K562 (cell line): ENCODE data around the gene SLC2A13. TPM values are rescaled to one million over a fixed set of nuclear protein-coding genes. Genes with fewer than 3 reads are reported as not detected.

ENCODE experiments used
- CBX1 ChIP-seq: sonication (generic); IDR thresholded peaks from 2 replicates; pipeline ENCODE4 v1.6.1; 2016; ENCODE audit warnings: antibody characterized with exemption, low read depth, mild to moderate bottlenecking
- ERF ChIP-seq: fragments of 450-650 bp; formaldehyde crosslinking; IDR thresholded peaks from 2 replicates; pipeline ENCODE4 v1.4.0; 2020; ENCODE audit warnings: mild to moderate bottlenecking, mixed read lengths
- HINFP ChIP-seq: fragments of 450-650 bp; conservative IDR thresholded peaks from 2 replicates; pipeline ENCODE4 v1.6.1; 2016; ENCODE audit warnings: missing genetic modification characterization, low read depth, mild to moderate bottlenecking, control low read depth, missing compliant biosample characterization
- REST ChIP-seq, 2 experiments: fragments of 450-650 bp; formaldehyde crosslinking in 1 of 2; IDR thresholded peaks; 2 replicates each; pipeline versions ENCODE4 v1.4.0 to v1.6.1; 2014 to 2020; ENCODE audit warnings: mild to moderate bottlenecking in 2 of 2, borderline replicate concordance in 1 of 2, low read depth in 1 of 2
- SLC30A9 ChIP-seq: fragments of 250-450 bp; sonication (Bioruptor Pico); IDR thresholded peaks from 2 replicates; pipeline ENCODE4 v1.8.0; 2022; ENCODE audit warnings: mild to moderate bottlenecking, moderate library complexity
- SMC3 ChIP-seq: conservative IDR thresholded peaks from 2 replicates; pipeline ENCODE4 v1.6.1; 2011; ENCODE audit warnings: low read depth, low read length, improper control_type of control experiment; ENCODE audit not compliant: insufficient read depth
- polyA plus RNA-seq, 8 experiments: library from polyadenylated mRNA; depleted of rRNA in 4 of 8; stranded (reverse) in 5 of 8; unstranded in 3 of 8; fragments of >200 nt; fragmentation: Nextera tagmentation in 2 of 8; fragmentation: Illumina TruSeq in 1 of 8; extraction: Ambion mirVana in 2 of 8; extraction: Trizol in 1 of 8; gene quantifications; 2 replicates each; pipeline versions ENCODE4 v1.2.1 to v1.2.3, GENCODE V29; 2011 to 2014; ENCODE audit warnings: inconsistent platforms in 1 of 8, missing spikeins in 1 of 8
- total RNA-seq, 7 experiments: library from RNA; depleted of rRNA in 6 of 7; stranded (reverse); fragments of >200 nt in 6 of 7; fragmentation: Illumina TruSeq in 2 of 7; extraction: Trizol in 2 of 7; gene quantifications; 2 replicates each; pipeline versions ENCODE4 v1.2.1 to v1.2.3, GENCODE V29; 2011 to 2021; ENCODE audit warnings: low replicate concordance in 1 of 7

SLC2A13 gene
- total and polyA plus RNA-seq, 9 of the 15 experiments (the other 6 are each of a cell fraction or from before 2014, with no cell fraction given) = 1.7 to 12.4 (median 9.0) TPM

- TF ChIP-seq REST (IDR thresholded peaks at IDR 0.05; ENCODE audit: borderline replicate concordance) (peak; percentile 42; the same call in 1 of the 2 replicates), REST (CRISPR knock-in tag; IDR thresholded peaks at IDR 0.05; ENCODE audit: low read depth) (no peak), HINFP (tag) (no peak), SLC30A9 (CRISPR knock-in tag) (no peak), SMC3 (peak; percentile 50; the same call in 1 of the 2 replicates), ERF (CRISPR knock-in tag) (no peak), CBX1 (no peak)
- TF ChIP-seq, all 486 proteins: peak for 7
These were observed 94.7 kb downstream of the SLC2A13 start (continued) for GRCh38 chr12:40010899-40011774.
